SK-N-MC (cell line): ENCODE measurements around the gene UBXN6.

Experiments used
- DNase-seq: peaks from one replicate; pipeline ENCODE4 v3.0.0-alpha.2; 2011; ENCODE audit warnings: low read depth, low spot score
- H3K27ac ChIP-seq: fragments of 200-600 bp; sonication (generic); 2 replicates; pipeline ENCODE4 v1.5.1; 2016; ENCODE audit warnings: mixed run types
- H3K36me3 ChIP-seq: fragments of 200-600 bp; sonication (generic); 2 replicates; pipeline ENCODE4 v1.6.1; 2017; ENCODE audit warnings: antibody characterized with exemption, low read length, mixed read lengths; ENCODE audit not compliant: insufficient read depth
- H3K4me3 ChIP-seq: fragments of 200-600 bp; sonication (generic); 2 replicates; pipeline ENCODE4 v1.5.1; 2016
- H3K9ac ChIP-seq: fragments of 200-600 bp; sonication (generic); 2 replicates; pipeline ENCODE4 v1.8.0; 2017; ENCODE audit warnings: mixed run types, mixed read lengths; ENCODE audit not compliant: insufficient read length
- H3K9me3 ChIP-seq: fragments of 200-600 bp; sonication (generic); 2 replicates; pipeline ENCODE4 v1.6.1; 2017; ENCODE audit warnings: low read depth, mild to moderate bottlenecking, antibody characterized with exemption, low read length, moderate library complexity, mixed read lengths
- EZH2 ChIP-seq: fragments of 200-600 bp; sonication (generic); IDR thresholded peaks from one replicate; pipeline ENCODE4 v1.6.1; 2017; ENCODE audit warnings: antibody characterized with exemption
- FOXP2 ChIP-seq: optimal IDR thresholded peaks from 2 replicates; pipeline ENCODE3; 2011; ENCODE audit warnings: mild to moderate bottlenecking, moderate library complexity; ENCODE audit not compliant: insufficient read depth; ENCODE audit errors: extremely low read length, control extremely low read depth
- POLR2AphosphoS5 ChIP-seq: IDR thresholded peaks from 2 replicates; pipeline ENCODE4 v1.6.1; 2012; ENCODE audit warnings: mild to moderate bottlenecking, low read depth, low read length, borderline replicate concordance

Gene UBXN6

DNA sequence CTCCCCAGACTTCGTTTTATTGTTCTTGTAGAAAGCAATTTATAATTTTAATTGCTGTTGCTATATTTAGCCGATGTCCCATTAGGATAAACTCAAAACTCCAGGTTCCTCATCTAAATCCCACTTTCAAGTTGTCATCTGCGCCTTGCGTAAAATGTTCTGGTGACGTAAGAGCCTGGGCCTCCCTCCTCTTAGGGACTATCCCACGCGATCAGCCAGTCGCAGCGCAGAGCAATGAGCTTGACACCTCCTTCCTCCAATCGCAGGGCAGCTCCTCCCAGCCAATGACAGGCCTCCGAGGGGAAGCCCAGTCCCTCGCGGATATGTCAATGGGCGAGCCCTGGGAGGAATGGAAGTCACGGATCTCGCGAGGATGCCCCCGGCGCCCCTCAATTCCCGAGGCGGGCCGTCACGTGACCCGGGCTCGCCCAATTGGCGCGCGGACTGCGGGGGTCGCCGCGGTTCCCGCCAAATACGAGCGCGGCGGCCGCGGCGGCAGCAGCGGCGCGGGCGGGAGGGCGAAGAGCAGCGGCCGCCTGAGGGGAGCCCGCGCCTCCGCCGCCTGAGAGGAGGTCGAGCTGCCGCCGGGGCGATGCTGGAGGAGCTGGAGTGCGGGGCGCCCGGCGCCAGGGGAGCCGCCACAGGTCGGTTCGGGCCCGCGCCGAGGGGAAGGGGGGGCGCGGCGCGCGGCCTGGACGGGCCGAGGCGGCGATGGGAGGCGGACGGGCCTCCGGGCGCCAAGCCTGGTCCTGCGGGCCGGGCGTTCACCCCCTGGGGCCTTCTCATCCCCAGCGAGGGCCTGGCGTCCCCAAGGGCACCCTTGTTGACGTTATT is 55.2 kb downstream of the UBXN6 start, which contains the start of gene CHAF1A:
Gene CHAF1A, plus strand, starts transcription at position 470 of the 834 bp plus-strand sequence. Its CDS starts 123 bp downstream, at position 593.
- DNase-seq: peak; percentile 100
- no peaks in the 10 kb centered on the region for H3K9me3 ChIP-seq
- H3K9ac ChIP-seq: peak within 1 kb of the TSS; percentile 97
- peak within 1 kb of the TSS; percentile 90 for H3K27ac ChIP-seq
- TF ChIP-seq FOXP2: no peak
- peak; percentile 46 for TF ChIP-seq POLR2AphosphoS5
- H3K36me3 ChIP-seq: peaks cover 24% of the 10 kb centered on the region
- peak within 1 kb of the TSS; percentile 92 for H3K4me3 ChIP-seq

- TF ChIP-seq POLR2AphosphoS5: no peak
- TF ChIP-seq EZH2: no peak
- no peak for TF ChIP-seq FOXP2
- H3K4me3 ChIP-seq: peak overlapping the region; percentile 75
- peaks cover 20% of the 10 kb centered on the region for H3K36me3 ChIP-seq
- peak overlapping the region; percentile 73 for H3K9ac ChIP-seq
- no peaks in the 10 kb centered on the region for H3K9me3 ChIP-seq
- no peak for DNase-seq
- H3K27ac ChIP-seq: peak overlapping the region; percentile 90
Observed at GRCh38 chr19:4401769-4402170, 55.8 kb downstream of the UBXN6 start.

DNA sequence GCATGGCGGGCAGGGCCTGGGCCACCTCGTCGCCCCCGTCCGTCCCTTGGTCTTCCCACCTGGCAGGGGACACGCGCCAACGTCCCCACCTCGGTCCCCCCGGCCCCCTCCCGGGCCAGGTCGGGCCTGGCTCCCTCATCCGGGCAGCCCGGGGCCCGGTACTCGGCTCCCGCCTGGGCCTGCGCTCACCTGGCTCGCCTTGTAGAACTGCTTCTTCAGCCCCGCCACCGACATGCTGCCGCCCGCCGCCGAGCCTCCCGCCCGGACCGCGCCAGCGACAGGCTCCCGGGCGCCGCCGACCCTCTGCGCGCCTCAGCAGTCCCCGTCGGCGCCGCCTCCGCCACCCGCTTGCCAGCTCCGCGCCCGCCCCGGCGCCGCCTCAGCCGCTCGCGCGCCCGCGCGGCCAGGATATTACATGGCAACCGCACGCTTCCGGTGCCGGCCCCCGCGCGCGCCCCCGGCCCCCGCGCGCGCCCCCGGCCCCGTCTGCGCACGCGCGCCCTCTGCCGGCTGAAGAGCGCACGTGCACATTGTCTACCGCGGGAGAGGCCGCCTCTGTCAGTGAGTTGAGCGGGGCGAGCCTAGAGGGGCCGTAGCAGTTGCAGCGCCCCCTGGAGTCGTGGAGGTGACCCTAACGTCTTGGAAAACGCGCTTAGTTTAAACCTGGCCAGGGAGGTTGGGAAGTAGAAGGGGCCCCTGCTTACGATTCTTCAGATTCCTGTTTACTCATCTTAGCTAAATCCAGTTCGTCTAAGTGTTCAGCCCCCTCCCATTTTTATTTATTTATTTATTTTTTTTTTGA is 57.3 kb downstream of the UBXN6 start, which contains the start of gene SH3GL1:
Gene SH3GL1, minus strand, starts transcription at position 413 of the 802 bp plus-strand sequence. Its CDS starts 179 bp downstream, at position 234.
- DNase-seq: peak; percentile 68
- Histone ChIP-seq H3K27ac (peak within 1 kb of the TSS; percentile 90), H3K36me3 (peaks cover 14% of the 10 kb centered on the region)

GRCh38 chr19:4399812-4400134 is 57.8 kb downstream of the UBXN6 start:
- TF ChIP-seq EZH2: no peak
- no peak for TF ChIP-seq POLR2AphosphoS5
- no peak for TF ChIP-seq FOXP2
- DNase-seq: no peak
- Histone ChIP-seq H3K9me3 (no peaks in the 10 kb centered on the region), H3K27ac (peak overlapping the region; percentile 71), H3K4me3 (peak overlapping the region; percentile 95), H3K9ac (peak overlapping the region; percentile 95), H3K36me3 (peaks cover 14% of the 10 kb centered on the region)

More for the DNA sequence above, 57.3 kb downstream of the UBXN6 start, which contains the start of gene SH3GL1:
- peak within 1 kb of the TSS; percentile 95 for H3K9ac ChIP-seq
- no peaks in the 10 kb centered on the region for H3K9me3 ChIP-seq
- TF ChIP-seq FOXP2: peak; percentile 25
- no peak for TF ChIP-seq POLR2AphosphoS5
- TF ChIP-seq EZH2: no peak
- peak within 1 kb of the TSS; percentile 95 for H3K4me3 ChIP-seq

DNA sequence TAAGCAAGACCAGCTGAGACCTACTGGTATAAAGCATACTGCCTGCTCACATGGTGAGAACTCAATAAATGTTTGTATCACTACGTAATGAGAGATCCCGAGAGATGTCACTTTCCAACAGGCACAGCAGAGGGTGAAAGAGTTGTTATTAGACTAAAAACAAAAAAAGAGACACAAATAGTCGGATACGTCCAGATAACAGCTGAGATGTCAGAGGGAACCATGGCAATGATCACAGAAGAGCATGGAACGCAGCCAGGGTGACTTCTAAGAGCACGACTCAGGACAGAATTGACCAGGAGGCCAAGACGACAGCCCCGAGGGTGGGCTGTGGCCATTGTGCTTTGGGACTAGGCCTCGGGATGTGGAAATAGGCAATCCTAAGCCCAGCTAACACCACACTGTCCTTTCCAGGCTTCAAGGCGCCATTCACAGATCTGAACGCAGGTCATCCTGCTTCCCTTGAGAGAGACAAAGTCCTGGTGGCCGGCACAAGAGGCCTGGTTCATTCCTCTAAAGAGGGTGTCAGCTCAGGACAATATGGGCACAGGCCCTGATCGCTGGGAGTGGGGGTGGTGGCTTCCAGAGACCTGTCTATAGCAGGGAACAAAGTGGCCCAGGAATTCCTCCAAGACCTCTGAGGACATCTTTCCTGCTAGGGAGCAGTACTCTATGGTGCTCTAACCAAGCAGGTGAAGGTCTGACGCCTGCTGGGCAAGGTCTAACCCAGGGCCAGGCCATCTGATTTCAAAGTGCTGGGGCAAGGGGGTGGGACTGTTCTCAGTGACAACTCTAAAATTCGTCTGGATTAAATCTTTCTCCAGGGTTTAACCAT is 60.4 kb downstream of the UBXN6 start:
- H3K9ac ChIP-seq: no peak overlapping the region
- no peak overlapping the region for H3K4me3 ChIP-seq
- no peaks in the 10 kb centered on the region for H3K9me3 ChIP-seq
- H3K36me3 ChIP-seq: peaks cover 9% of the 10 kb centered on the region
- no peak for TF ChIP-seq POLR2AphosphoS5
- no peak for TF ChIP-seq EZH2
- TF ChIP-seq FOXP2: no peak
- no peak for DNase-seq
- H3K27ac ChIP-seq: no peak overlapping the region
